ENCODE data around the gene LORICRIN.

The LORICRIN gene

GRCh38 chr1:153292740-153293479, 33.4 kb downstream of the LORICRIN start:
- DNase-seq (ENCODE audit: low read depth), result no peak
- TF ChIP-seq POLR2A (IDR thresholded peaks at IDR 0.05; ENCODE audit: extremely low read depth, insufficient read length) (no peak), MAX (IDR thresholded peaks at IDR 0.05; ENCODE audit: low read depth, low read length) (no peak), MYC (IDR thresholded peaks at IDR 0.05; ENCODE audit: low read depth, low read length) (no peak), CTCF (IDR thresholded peaks at IDR 0.05; ENCODE audit: low read depth, low read length) (no peak)
- no peak overlapping the region for H3K4me3 ChIP-seq (ENCODE audit: low read depth, low read length)

- H3K4me3 ChIP-seq (ENCODE audit: low read depth, low read length), result no peak overlapping the region
- TF ChIP-seq MYC (IDR thresholded peaks at IDR 0.05; ENCODE audit: low read depth, low read length) (no peak), CTCF (IDR thresholded peaks at IDR 0.05; ENCODE audit: low read depth, low read length) (no peak), POLR2A (IDR thresholded peaks at IDR 0.05; ENCODE audit: extremely low read depth, insufficient read length) (no peak), MAX (IDR thresholded peaks at IDR 0.05; ENCODE audit: low read depth, low read length) (no peak)
- DNase-seq (ENCODE audit: low read depth), result no peak
These were observed 33.9 kb downstream of the LORICRIN start for GRCh38 chr1:153293480-153293775.

- H3K4me3 ChIP-seq (ENCODE audit: low read depth, low read length), result no peak overlapping the region
- TF ChIP-seq CTCF (IDR thresholded peaks at IDR 0.05; ENCODE audit: low read depth, low read length) (no peak), MAX (IDR thresholded peaks at IDR 0.05; ENCODE audit: low read depth, low read length) (no peak), POLR2A (IDR thresholded peaks at IDR 0.05; ENCODE audit: extremely low read depth, insufficient read length) (no peak), MYC (IDR thresholded peaks at IDR 0.05; ENCODE audit: low read depth, low read length) (no peak)
- DNase-seq (ENCODE audit: low read depth), result no peak
These were observed 34.4 kb downstream of the LORICRIN start for GRCh38 chr1:153293851-153294250.

GRCh38 chr1:153302308-153302707, 42.8 kb downstream of the LORICRIN start:
- DNase-seq (ENCODE audit: low read depth), result no peak
- no peak overlapping the region for H3K4me3 ChIP-seq (ENCODE audit: low read depth, low read length)
- TF ChIP-seq MYC (IDR thresholded peaks at IDR 0.05; ENCODE audit: low read depth, low read length), result no peak
- no peak for TF ChIP-seq POLR2A (IDR thresholded peaks at IDR 0.05; ENCODE audit: extremely low read depth, insufficient read length)
- TF ChIP-seq MAX (IDR thresholded peaks at IDR 0.05; ENCODE audit: low read depth, low read length), result no peak
- TF ChIP-seq CTCF (IDR thresholded peaks at IDR 0.05; ENCODE audit: low read depth, low read length), result no peak

GRCh38 chr1:153305682-153306081, 46.2 kb downstream of the LORICRIN start:
- H3K4me3 ChIP-seq (ENCODE audit: low read depth, low read length), result no peak overlapping the region
- TF ChIP-seq POLR2A (IDR thresholded peaks at IDR 0.05; ENCODE audit: extremely low read depth, insufficient read length) (no peak), MYC (IDR thresholded peaks at IDR 0.05; ENCODE audit: low read depth, low read length) (no peak), CTCF (IDR thresholded peaks at IDR 0.05; ENCODE audit: low read depth, low read length) (no peak), MAX (IDR thresholded peaks at IDR 0.05; ENCODE audit: low read depth, low read length) (no peak)
- no peak for DNase-seq (ENCODE audit: low read depth)
